ENCODE results near the gene NOXRED1. TPM values are rescaled to one million over a fixed set of nuclear protein-coding genes. Genes with fewer than 3 reads are reported as not detected.

The NOXRED1 gene, protein sequence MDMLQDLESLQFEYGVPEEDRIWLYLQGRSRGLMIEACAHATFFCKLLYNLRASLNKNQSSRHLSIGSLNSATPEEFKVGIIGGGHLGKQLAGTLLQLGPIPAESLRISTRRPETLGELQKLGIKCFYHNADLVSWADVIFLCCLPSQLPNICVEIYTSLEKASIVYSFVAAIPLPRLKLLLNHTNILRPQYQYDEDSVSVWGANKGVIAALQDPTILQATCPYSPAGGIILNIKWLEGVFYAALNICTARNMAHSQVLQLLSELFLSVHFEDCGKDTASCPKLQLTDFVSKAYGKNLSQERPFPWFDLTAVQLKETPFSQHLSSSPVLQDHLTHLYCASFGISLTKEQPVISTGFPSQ
- total RNA-seq: 1.2 and 1.8 TPM in 2 replicates
- long read RNA-seq, partial matches to known transcripts: 0 of 1 reads
- long read RNA-seq, other reads (novel, unspliced or antisense): 1 of 1 reads

DNA sequence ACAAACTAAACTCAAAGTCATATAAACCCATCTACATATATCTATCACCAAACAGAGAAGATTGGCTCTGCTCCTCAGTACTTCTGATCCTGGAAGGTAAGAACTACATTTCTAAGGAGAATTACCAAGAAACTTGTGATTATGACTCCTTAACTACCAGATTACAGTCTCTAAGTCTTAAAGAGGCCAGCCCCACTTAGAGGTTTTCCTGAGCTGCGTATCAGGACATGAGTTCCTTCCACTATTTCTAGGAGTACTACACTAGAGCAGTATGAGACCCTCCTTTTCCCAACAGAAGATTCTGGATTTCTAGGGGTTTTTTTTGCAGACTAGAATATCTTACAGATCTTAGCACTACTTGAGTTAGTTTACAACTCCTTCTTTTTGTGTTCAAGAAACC is at the start of gene NOXRED1:
Gene NOXRED1 (minus strand): TSS at position 101 of the 400 bp plus-strand sequence. CDS start 634 bp downstream, outside the sequence.
- Mint-ChIP-seq H3K27ac (no peak within 1 kb of the TSS), H3K4me3 (ENCODE audit: low read depth) (no peak within 1 kb of the TSS), H3K4me1 (ENCODE audit: low read depth) (peaks cover 6% of the 10 kb centered on the region), H3K27me3 (no peaks in the 10 kb centered on the region), H3K9me3 (ENCODE audit: low read depth) (peaks cover 11% of the 10 kb centered on the region), H3K36me3 (ENCODE audit: insufficient read depth) (peaks cover 57% of the 10 kb centered on the region)
- no peak for DNase-seq (ENCODE audit: low spot score, unreplicated experiment)
- TF ChIP-seq, protein P1, sequence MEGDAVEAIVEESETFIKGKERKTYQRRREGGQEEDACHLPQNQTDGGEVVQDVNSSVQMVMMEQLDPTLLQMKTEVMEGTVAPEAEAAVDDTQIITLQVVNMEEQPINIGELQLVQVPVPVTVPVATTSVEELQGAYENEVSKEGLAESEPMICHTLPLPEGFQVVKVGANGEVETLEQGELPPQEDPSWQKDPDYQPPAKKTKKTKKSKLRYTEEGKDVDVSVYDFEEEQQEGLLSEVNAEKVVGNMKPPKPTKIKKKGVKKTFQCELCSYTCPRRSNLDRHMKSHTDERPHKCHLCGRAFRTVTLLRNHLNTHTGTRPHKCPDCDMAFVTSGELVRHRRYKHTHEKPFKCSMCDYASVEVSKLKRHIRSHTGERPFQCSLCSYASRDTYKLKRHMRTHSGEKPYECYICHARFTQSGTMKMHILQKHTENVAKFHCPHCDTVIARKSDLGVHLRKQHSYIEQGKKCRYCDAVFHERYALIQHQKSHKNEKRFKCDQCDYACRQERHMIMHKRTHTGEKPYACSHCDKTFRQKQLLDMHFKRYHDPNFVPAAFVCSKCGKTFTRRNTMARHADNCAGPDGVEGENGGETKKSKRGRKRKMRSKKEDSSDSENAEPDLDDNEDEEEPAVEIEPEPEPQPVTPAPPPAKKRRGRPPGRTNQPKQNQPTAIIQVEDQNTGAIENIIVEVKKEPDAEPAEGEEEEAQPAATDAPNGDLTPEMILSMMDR (IDR thresholded peaks at IDR 0.05; ENCODE audit: unreplicated experiment): no peak

DNA sequence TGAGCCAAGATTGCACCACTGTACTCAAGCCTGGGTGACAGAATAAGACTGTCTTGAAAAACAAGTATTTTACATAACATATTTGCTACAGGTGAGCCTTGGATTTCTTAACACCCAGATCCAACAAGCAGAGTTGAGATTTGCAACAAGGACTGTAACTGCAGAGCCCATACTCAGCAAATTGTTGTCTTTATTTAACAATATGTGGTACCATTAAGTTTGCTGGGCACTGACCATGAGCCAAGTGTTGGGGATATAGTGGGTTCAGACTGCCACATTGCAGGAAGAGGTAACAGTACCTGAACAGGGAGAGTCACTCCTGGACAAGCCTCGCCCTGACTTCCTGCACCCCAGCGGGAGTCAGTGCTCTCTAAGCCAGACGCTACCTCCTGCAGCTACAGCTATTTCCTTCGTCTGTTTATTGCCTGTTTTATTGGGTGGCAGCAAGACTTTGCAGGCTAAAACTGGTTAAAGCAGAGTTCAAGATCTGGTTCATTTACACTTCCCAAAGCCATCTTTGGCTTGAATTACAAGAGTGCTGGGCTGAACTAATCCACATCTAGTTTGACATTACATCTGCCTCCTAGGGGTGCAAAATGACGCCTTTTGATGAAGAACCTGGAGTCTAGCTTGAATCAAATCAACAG is 47.0 kb upstream of the NOXRED1 start:
- DNase-seq (ENCODE audit: low spot score, unreplicated experiment): no peak
- no peak overlapping the region for H3K4me3 Mint-ChIP-seq (ENCODE audit: low read depth)
- TF ChIP-seq, protein P1 (IDR thresholded peaks at IDR 0.05; ENCODE audit: unreplicated experiment): no peak
- H3K36me3 Mint-ChIP-seq (ENCODE audit: insufficient read depth): peaks cover 13% of the 10 kb centered on the region
- peaks cover under 1% of the 10 kb centered on the region for H3K27me3 Mint-ChIP-seq
- H3K9me3 Mint-ChIP-seq (ENCODE audit: low read depth): no peaks in the 10 kb centered on the region
- peaks cover 5% of the 10 kb centered on the region for H3K4me1 Mint-ChIP-seq (ENCODE audit: low read depth)
- no peak overlapping the region for H3K27ac Mint-ChIP-seq

DNA sequence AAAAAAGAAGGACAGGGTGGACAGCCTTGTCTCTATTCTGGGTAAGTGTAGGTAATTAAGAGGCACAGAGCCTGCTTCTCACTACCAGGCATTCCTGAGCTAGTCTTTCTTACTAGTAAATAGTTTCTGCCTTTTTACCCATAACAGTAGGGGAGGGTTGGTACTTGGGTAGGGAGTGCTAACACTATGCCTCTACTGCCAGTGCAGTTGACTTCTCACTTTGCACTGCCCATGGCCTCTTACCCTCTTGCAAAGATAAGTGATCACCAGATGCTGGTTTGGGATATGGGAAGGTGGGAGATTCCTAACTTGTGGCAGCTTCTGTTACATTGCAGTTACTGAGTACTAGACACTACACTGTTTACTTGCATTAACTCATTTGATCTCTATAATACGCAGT is 46.2 kb upstream of the NOXRED1 start:
- H3K4me3 Mint-ChIP-seq (ENCODE audit: low read depth): no peak overlapping the region
- no peaks in the 10 kb centered on the region for H3K27me3 Mint-ChIP-seq
- DNase-seq (ENCODE audit: low spot score, unreplicated experiment): no peak
- H3K36me3 Mint-ChIP-seq (ENCODE audit: insufficient read depth): peaks cover 15% of the 10 kb centered on the region
- TF ChIP-seq, protein P1 (IDR thresholded peaks at IDR 0.05; ENCODE audit: unreplicated experiment): no peak
- peaks cover 5% of the 10 kb centered on the region for H3K4me1 Mint-ChIP-seq (ENCODE audit: low read depth)
- no peaks in the 10 kb centered on the region for H3K9me3 Mint-ChIP-seq (ENCODE audit: low read depth)
- no peak overlapping the region for H3K27ac Mint-ChIP-seq

DNA sequence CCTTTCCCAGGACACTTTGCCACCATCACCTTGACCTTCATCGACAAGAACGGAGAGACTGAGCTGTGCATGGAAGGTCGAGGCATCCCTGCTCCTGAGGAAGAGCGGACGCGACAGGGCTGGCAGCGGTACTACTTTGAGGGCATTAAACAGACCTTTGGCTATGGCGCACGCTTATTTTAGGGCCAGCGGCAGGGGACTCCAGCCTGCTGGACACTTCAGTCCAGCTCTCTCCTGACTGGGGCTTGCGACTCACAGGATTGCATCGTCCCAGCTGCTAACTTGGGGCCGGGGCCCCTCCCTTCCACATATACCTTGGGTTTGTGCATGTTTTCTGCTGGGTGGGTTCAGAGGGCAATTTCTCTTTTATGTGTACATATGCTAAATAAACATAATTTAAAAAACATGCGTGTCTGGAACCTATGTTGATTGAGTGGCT is 45.8 kb upstream of the NOXRED1 start:
- Mint-ChIP-seq H3K27ac (peak overlapping the region; percentile 52), H3K36me3 (ENCODE audit: insufficient read depth) (peaks cover 15% of the 10 kb centered on the region), H3K27me3 (no peaks in the 10 kb centered on the region), H3K4me1 (ENCODE audit: low read depth) (peaks cover 5% of the 10 kb centered on the region), H3K9me3 (ENCODE audit: low read depth) (no peaks in the 10 kb centered on the region), H3K4me3 (ENCODE audit: low read depth) (no peak overlapping the region)
- TF ChIP-seq, protein P1 (IDR thresholded peaks at IDR 0.05; ENCODE audit: unreplicated experiment): no peak
- DNase-seq (ENCODE audit: low spot score, unreplicated experiment): no peak

DNA sequence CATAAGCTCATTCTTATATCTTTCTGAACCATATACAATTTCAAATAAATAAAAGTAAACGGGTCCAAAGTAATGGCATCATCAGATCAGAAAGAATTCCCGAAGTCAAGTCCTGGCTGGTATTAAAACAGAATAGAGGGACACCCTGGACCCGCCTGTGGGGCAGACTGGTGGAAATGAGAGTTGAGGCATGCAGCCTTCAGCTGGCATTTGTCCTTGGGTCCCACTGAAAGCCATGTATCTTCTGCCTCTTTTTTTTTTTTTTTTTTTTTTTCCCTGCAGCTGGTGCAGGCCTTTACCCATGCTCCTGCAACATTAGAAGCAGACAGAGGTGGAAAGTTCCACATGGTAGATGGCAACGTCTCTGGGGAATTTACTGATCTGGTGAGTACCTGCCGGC is 44.5 kb upstream of the NOXRED1 start:
- TF ChIP-seq, protein P1 (IDR thresholded peaks at IDR 0.05; ENCODE audit: unreplicated experiment): no peak
- Mint-ChIP-seq H3K36me3 (ENCODE audit: insufficient read depth) (peaks cover 19% of the 10 kb centered on the region), H3K27me3 (no peaks in the 10 kb centered on the region), H3K9me3 (ENCODE audit: low read depth) (no peaks in the 10 kb centered on the region), H3K4me1 (ENCODE audit: low read depth) (peaks cover 5% of the 10 kb centered on the region), H3K4me3 (ENCODE audit: low read depth) (no peak overlapping the region), H3K27ac (no peak overlapping the region)
- DNase-seq (ENCODE audit: low spot score, unreplicated experiment): no peak
